Fibroblast of lung (primary cell): ENCODE data around the gene DOCK4. TPM values are rescaled to one million over a fixed set of nuclear protein-coding genes. Genes with fewer than 3 reads are reported as not detected.

ENCODE experiments used
- DNase-seq, 2 donors: peaks; one replicate each; pipeline versions ENCODE4 v3.0.0 to v3.0.0-alpha.2; 2010; ENCODE audit warnings: low read depth in 2 of 2
- H2AFZ ChIP-seq: 2 replicates; pipeline ENCODE4 v1.5.1; 2012; ENCODE audit warnings: low read length, control low read depth, inconsistent platforms
- H3K27ac ChIP-seq: 2 replicates; pipeline ENCODE4 v1.5.1; 2011; ENCODE audit warnings: low read length, control low read depth; ENCODE audit not compliant: insufficient read depth
- H3K27me3 ChIP-seq: 2 replicates; pipeline ENCODE4 v1.5.1; 2011; ENCODE audit warnings: mild to moderate bottlenecking, low read length; ENCODE audit not compliant: control insufficient read depth, insufficient read depth
- H3K36me3 ChIP-seq: 2 replicates; pipeline ENCODE4 v1.5.1; 2011; ENCODE audit warnings: low read length; ENCODE audit not compliant: control insufficient read depth, insufficient read depth
- H3K4me1 ChIP-seq: 2 replicates; pipeline ENCODE4 v1.5.1; 2011; ENCODE audit warnings: low read length; ENCODE audit not compliant: control insufficient read depth, insufficient read depth; ENCODE audit errors: extremely low read depth
- H3K4me2 ChIP-seq: 2 replicates; pipeline ENCODE4 v1.5.1; 2011; ENCODE audit warnings: low read length, control low read depth; ENCODE audit not compliant: insufficient read depth; ENCODE audit errors: extremely low read depth
- H3K4me3 ChIP-seq, 4 experiments: fragments of 200-600 bp in 1 of 4; sonication (generic) in 1 of 4; replicated peaks in 1 of 4; 2 replicates each; pipeline ENCODE4 v1.5.1; 2011 to 2016; ENCODE audit warnings: low read length in 4 of 4, low read depth in 3 of 4, mild to moderate bottlenecking in 3 of 4, control low read depth in 2 of 4, inconsistent platforms in 1 of 4, mixed read lengths in 1 of 4; ENCODE audit not compliant: insufficient read depth in 1 of 4; ENCODE audit errors: control extremely low read depth in 1 of 4
- H3K79me2 ChIP-seq: 2 replicates; pipeline ENCODE4 v1.5.1; 2012; ENCODE audit warnings: mild to moderate bottlenecking, low read length, inconsistent platforms; ENCODE audit not compliant: control insufficient read depth, insufficient read depth
- H3K9ac ChIP-seq: 2 replicates; pipeline ENCODE4 v1.5.1; 2011; ENCODE audit warnings: mild to moderate bottlenecking, low read length, control low read depth; ENCODE audit not compliant: insufficient read depth
- H3K9me3 ChIP-seq: 2 replicates; pipeline ENCODE4 v1.5.1; 2012; ENCODE audit warnings: low read depth, low read length; ENCODE audit not compliant: control insufficient read depth, insufficient read depth
- H4K20me1 ChIP-seq: 2 replicates; pipeline ENCODE4 v1.5.1; 2011; ENCODE audit warnings: low read length; ENCODE audit not compliant: control insufficient read depth, insufficient read depth; ENCODE audit errors: extremely low read depth
- CTCF ChIP-seq, 2 donors: IDR thresholded peaks in 1 of 2; conservative IDR thresholded peaks in 1 of 2; 1 replicate in 1 of 2; 2 replicates in 1 of 2; pipeline ENCODE4 v1.5.1; 2011 to 2012; ENCODE audit warnings: low read length in 2 of 2, control low read depth in 1 of 2, inconsistent platforms in 1 of 2, low read depth in 1 of 2, mild to moderate bottlenecking in 1 of 2
- EZH2 ChIP-seq: IDR thresholded peaks from 2 replicates; pipeline ENCODE4 v1.5.1; 2012; ENCODE audit warnings: low read length, control low read depth, mild to moderate bottlenecking; ENCODE audit errors: missing control alignments
- polyA plus RNA-seq, 2 donors: library from polyadenylated mRNA; depleted of rRNA in 1 of 2; stranded (reverse) in 1 of 2; unstranded in 1 of 2; fragments of >200 nt; gene quantifications; 2 replicates each; pipeline ENCODE4 v1.2.1, GENCODE V29; 2011 to 2012; ENCODE audit warnings: missing spikeins in 1 of 2
- total RNA-seq: library from RNA; depleted of rRNA; stranded (reverse); fragments of >200 nt; gene quantifications from 2 replicates; pipeline ENCODE4 v1.2.1, GENCODE V29; 2014

DOCK4 gene
- total and polyA plus RNA-seq, 2 donors (not counting 1 experiment from before 2014, with no cell fraction given), result 20.8 to 39.3 TPM

GRCh38 chr7:112116358-112116757 is 89.8 kb downstream of the DOCK4 start:
- Histone ChIP-seq H4K20me1 (no peaks in the 10 kb centered on the region), H3K4me3 (no peak overlapping the region), H3K9me3 (no peaks in the 10 kb centered on the region), H3K27ac (no peak overlapping the region), H3K79me2 (no peaks in the 10 kb centered on the region), H3K4me1 (no peaks in the 10 kb centered on the region), H3K27me3 (no peaks in the 10 kb centered on the region), H3K36me3 (no peaks in the 10 kb centered on the region), H2AFZ (no peak overlapping the region), H3K4me2 (no peak overlapping the region), H3K9ac (no peak overlapping the region)
- DNase-seq, result no peak
- TF ChIP-seq CTCF (conservative IDR thresholded peaks at IDR 0.05 in 1 of 2, IDR thresholded peaks at IDR 0.05 in 1 of 2; ENCODE audit: low read depth in 1 of 2, low read length in 2 of 2), result no peak
- no peak for TF ChIP-seq EZH2

GRCh38 chr7:112115880-112116279 is 90.3 kb downstream of the DOCK4 start:
- DNase-seq, result no peak
- Histone ChIP-seq H4K20me1 (no peaks in the 10 kb centered on the region), H3K9ac (no peak overlapping the region), H3K36me3 (no peaks in the 10 kb centered on the region), H2AFZ (no peak overlapping the region), H3K27ac (no peak overlapping the region), H3K9me3 (no peaks in the 10 kb centered on the region), H3K4me1 (no peaks in the 10 kb centered on the region), H3K4me3 (no peak overlapping the region), H3K79me2 (no peaks in the 10 kb centered on the region), H3K27me3 (no peaks in the 10 kb centered on the region), H3K4me2 (no peak overlapping the region)
- TF ChIP-seq EZH2 (no peak), CTCF (conservative IDR thresholded peaks at IDR 0.05 in 1 of 2, IDR thresholded peaks at IDR 0.05 in 1 of 2; ENCODE audit: low read depth in 1 of 2, low read length in 2 of 2) (no peak)

- TF ChIP-seq EZH2, result no peak
- TF ChIP-seq CTCF (conservative IDR thresholded peaks at IDR 0.05 in 1 of 2, IDR thresholded peaks at IDR 0.05 in 1 of 2; ENCODE audit: low read depth in 1 of 2, low read length in 2 of 2), result no peak
- no peaks in the 10 kb centered on the region for H3K27me3 ChIP-seq
- no peaks in the 10 kb centered on the region for H3K79me2 ChIP-seq
- H3K4me1 ChIP-seq, result no peaks in the 10 kb centered on the region
- no peak overlapping the region for H3K4me3 ChIP-seq
- no peaks in the 10 kb centered on the region for H3K36me3 ChIP-seq
- no peak overlapping the region for H3K4me2 ChIP-seq
- no peaks in the 10 kb centered on the region for H3K9me3 ChIP-seq
- H4K20me1 ChIP-seq, result no peaks in the 10 kb centered on the region
- H3K27ac ChIP-seq, result no peak overlapping the region
- H2AFZ ChIP-seq, result no peak overlapping the region
- no peak overlapping the region for H3K9ac ChIP-seq
- DNase-seq, result no peak
Observed at GRCh38 chr7:112113913-112114575, 92.2 kb downstream of the DOCK4 start.
